ENCODE results near the gene ZFYVE27. TPM values are rescaled to one million over a fixed set of nuclear protein-coding genes. Genes with fewer than 3 reads are reported as not detected.

The ZFYVE27 gene
- total and polyA plus RNA-seq, 8 donors: 20.6 to 35.5 (median 27.5) TPM

GRCh38 chr10:97801422-97801821, 64.5 kb downstream of the ZFYVE27 start:
- peaks cover 0 to 44% of the 10 kb centered on the region in 2 donors for H3K27me3 ChIP-seq
- ATAC-seq (no peak), DNase-seq (no peak)
- intact Hi-C loops (cut with DNase I): no loop called here
- H3K27ac ChIP-seq: no peak overlapping the region
- no peak for TF ChIP-seq CTCF (IDR thresholded peaks at IDR 0.05)
- H3K36me3 ChIP-seq: no peaks in the 10 kb centered on the region
- H3K4me1 ChIP-seq: no peaks in the 10 kb centered on the region
- no peak overlapping the region for H3K4me3 ChIP-seq
- peaks cover 0 to 7% of the 10 kb centered on the region in 2 donors for H3K9me3 ChIP-seq

GRCh38 chr10:97805096-97805884, 68.4 kb downstream of the ZFYVE27 start:
- no peaks in the 10 kb centered on the region for H3K9me3 ChIP-seq
- no peak overlapping the region for H3K4me3 ChIP-seq
- DNase-seq (no peak), ATAC-seq (no peak)
- no peak overlapping the region for H3K27ac ChIP-seq
- H3K36me3 ChIP-seq: no peaks in the 10 kb centered on the region
- no peaks in the 10 kb centered on the region for H3K4me1 ChIP-seq
- no peak for TF ChIP-seq CTCF (IDR thresholded peaks at IDR 0.05)
- intact Hi-C loops (cut with DNase I): no loop called here
- H3K27me3 ChIP-seq: peaks cover 0 to 25% of the 10 kb centered on the region in 2 donors

GRCh38 chr10:97805949-97806348, 69.0 kb downstream of the ZFYVE27 start:
- Histone ChIP-seq H3K4me3 (no peak overlapping the region), H3K4me1 (no peaks in the 10 kb centered on the region), H3K27ac (no peak overlapping the region), H3K27me3 (peaks cover 0 to 18% of the 10 kb centered on the region in 2 donors), H3K9me3 (no peaks in the 10 kb centered on the region), H3K36me3 (no peaks in the 10 kb centered on the region)
- intact Hi-C loops (cut with DNase I): no loop called here
- TF ChIP-seq CTCF (IDR thresholded peaks at IDR 0.05): no peak
- DNase-seq: no peak
- no peak for ATAC-seq

- no peak for TF ChIP-seq CTCF (IDR thresholded peaks at IDR 0.05)
- no peak for ATAC-seq
Observed at GRCh38 chr10:97810446-97810845, 73.5 kb downstream of the ZFYVE27 start.

More at GRCh38 chr10:97810446-97810845, 73.5 kb downstream of the ZFYVE27 start:
- Histone ChIP-seq H3K4me1 (no peaks in the 10 kb centered on the region), H3K27me3 (peaks cover 0 to 19% of the 10 kb centered on the region in 2 donors), H3K9me3 (no peaks in the 10 kb centered on the region), H3K27ac (no peak overlapping the region), H3K36me3 (no peaks in the 10 kb centered on the region), H3K4me3 (no peak overlapping the region)
- no peak for DNase-seq
- intact Hi-C loops (cut with DNase I): no loop called here

Other genes starting within 250 kb of the ZFYVE27 start
- 10 to 100 TPM; 60.1 to 60.7 TPM for gene MMS19, start 238.7 kb upstream of the ZFYVE27 start, total RNA-seq
- gene MMS19, start 238.7 kb upstream of the ZFYVE27 start, polyA plus RNA-seq (ENCODE audit: insufficient read length in 6 of 6): 100 to 1,000 TPM in 3 of 6 donors, 10 to 100 TPM in 3; 94.4 to 113 (median 101) TPM
- 10 to 100 TPM; 30.4 to 41.0 TPM for gene UBTD1, start 238.2 kb upstream of the ZFYVE27 start, total RNA-seq
- 10 to 100 TPM; 16.6 to 25.2 (median 19.2) TPM for gene UBTD1, start 238.2 kb upstream of the ZFYVE27 start, polyA plus RNA-seq (ENCODE audit: insufficient read length in 6 of 6)
- gene ANKRD2, start 164.3 kb upstream of the ZFYVE27 start, total RNA-seq: 1 to 10 TPM; 1.3 to 1.9 TPM
- under 1 TPM; 0.18 to 0.43 (median 0.25) TPM for gene ANKRD2, start 164.3 kb upstream of the ZFYVE27 start, polyA plus RNA-seq (ENCODE audit: insufficient read length in 6 of 6)
- 1 to 10 TPM; 1.1 to 1.2 TPM for gene HOGA1, start 152.7 kb upstream of the ZFYVE27 start, total RNA-seq
- gene HOGA1, start 152.7 kb upstream of the ZFYVE27 start, polyA plus RNA-seq (ENCODE audit: insufficient read length in 6 of 6): 1 to 10 TPM in 4 of 6 donors, under 1 TPM in 2; 0.85 to 2.2 (median 1.5) TPM
- gene C10orf62, start 147.4 kb upstream of the ZFYVE27 start, total RNA-seq: not detected
- under 1 TPM in 2 of 6 donors, not detected in 4; 0.14 to 0.15 TPM for gene C10orf62, start 147.4 kb upstream of the ZFYVE27 start, polyA plus RNA-seq (ENCODE audit: insufficient read length in 6 of 6)
- 1 to 10 TPM; 4.1 to 10.0 TPM for gene MORN4, start 103.6 kb upstream of the ZFYVE27 start, total RNA-seq
- 10 to 100 TPM; 14.2 to 21.1 (median 15.8) TPM for gene MORN4, start 103.6 kb upstream of the ZFYVE27 start, polyA plus RNA-seq (ENCODE audit: insufficient read length in 6 of 6)
- gene PI4K2A, start 96.5 kb upstream of the ZFYVE27 start, total RNA-seq: 10 to 100 TPM; 25.8 to 27.1 TPM
- gene PI4K2A, start 96.5 kb upstream of the ZFYVE27 start, polyA plus RNA-seq (ENCODE audit: insufficient read length in 6 of 6): 10 to 100 TPM; 12.7 to 17.1 (median 14.2) TPM
- 10 to 100 TPM; 15.2 to 19.7 TPM for gene AVPI1, start 49.9 kb upstream of the ZFYVE27 start, total RNA-seq
- gene AVPI1, start 49.9 kb upstream of the ZFYVE27 start, polyA plus RNA-seq (ENCODE audit: insufficient read length in 6 of 6): 1 to 10 TPM; 4.3 to 5.5 (median 5.1) TPM
- 10 to 100 TPM; 48.1 to 58.4 TPM for gene MARVELD1, start 23.4 kb upstream of the ZFYVE27 start, total RNA-seq
- gene MARVELD1, start 23.4 kb upstream of the ZFYVE27 start, polyA plus RNA-seq (ENCODE audit: insufficient read length in 6 of 6): 10 to 100 TPM; 51.2 to 66.9 (median 61.0) TPM
- 1 to 10 TPM in 1 of 2 donors, under 1 TPM in 1; 0.24 to 1.9 TPM for gene SFRP5, start 34.9 kb downstream of the ZFYVE27 start, total RNA-seq
- 1 to 10 TPM; 1.3 to 9.1 (median 3.5) TPM for gene SFRP5, start 34.9 kb downstream of the ZFYVE27 start, polyA plus RNA-seq (ENCODE audit: insufficient read length in 6 of 6)
- gene GOLGA7B, start 112.7 kb downstream of the ZFYVE27 start, total RNA-seq: 1 to 10 TPM in 1 of 2 donors, under 1 TPM in 1; 0.68 to 1.9 TPM
- gene GOLGA7B, start 112.7 kb downstream of the ZFYVE27 start, polyA plus RNA-seq (ENCODE audit: insufficient read length in 6 of 6): under 1 TPM; 0.17 to 0.61 (median 0.36) TPM

Data from left lung (tissue), 10 donors.